Memory B cell (primary cell): ENCODE results near the gene KATNAL1.

Experiments
- ATAC-seq: fragments of 150-1000 bp; cut with Tn5 transposase; 2 replicates; pipeline ENCODE4 v1.10.0; 2021; ENCODE audit warnings: low read depth, mild to moderate bottlenecking, moderate library complexity
- DNase-seq, 2 donors: peaks; one replicate each; pipeline ENCODE4 v3.0.0; 2022; ENCODE audit warnings: low spot score in 2 of 2
- H3K27ac Mint-ChIP-seq: one replicate; pipeline ENCODE4 v1.8.0; 2022; ENCODE audit warnings: mild to moderate bottlenecking, moderate library complexity, mixed read lengths
- H3K27me3 Mint-ChIP-seq: one replicate; pipeline ENCODE4 v1.8.0; 2022; ENCODE audit warnings: mixed read lengths
- H3K36me3 Mint-ChIP-seq: one replicate; pipeline ENCODE4 v1.8.0; 2022; ENCODE audit warnings: mild to moderate bottlenecking, mixed read lengths
- H3K4me1 Mint-ChIP-seq: one replicate; pipeline ENCODE4 v1.8.0; 2022; ENCODE audit warnings: mixed read lengths
- H3K4me3 Mint-ChIP-seq: one replicate; pipeline ENCODE4 v1.8.0; 2022; ENCODE audit warnings: mild to moderate bottlenecking, moderate library complexity, mixed read lengths
- H3K9me3 Mint-ChIP-seq: one replicate; pipeline ENCODE4 v1.8.0; 2022; ENCODE audit warnings: mixed read lengths

Gene KATNAL1

GRCh38 chr13:30319130-30319529 is 11.8 kb upstream of the KATNAL1 start:
- peaks cover 7% of the 10 kb centered on the region for H3K36me3 Mint-ChIP-seq
- peaks cover 17% of the 10 kb centered on the region for H3K4me1 Mint-ChIP-seq
- H3K9me3 Mint-ChIP-seq = no peaks in the 10 kb centered on the region
- H3K4me3 Mint-ChIP-seq = no peak overlapping the region
- no peaks in the 10 kb centered on the region for H3K27me3 Mint-ChIP-seq
- ATAC-seq (no peak), DNase-seq (no peak)
- no peak overlapping the region for H3K27ac Mint-ChIP-seq

- H3K27ac Mint-ChIP-seq = no peak overlapping the region
- no peak for ATAC-seq
- no peak for DNase-seq
- H3K9me3 Mint-ChIP-seq = no peaks in the 10 kb centered on the region
- no peak overlapping the region for H3K4me3 Mint-ChIP-seq
- peaks cover 4% of the 10 kb centered on the region for H3K36me3 Mint-ChIP-seq
- peaks cover 17% of the 10 kb centered on the region for H3K4me1 Mint-ChIP-seq
- no peaks in the 10 kb centered on the region for H3K27me3 Mint-ChIP-seq
Measured at GRCh38 chr13:30318026-30318425, 10.7 kb upstream of the KATNAL1 start.

- H3K27ac Mint-ChIP-seq = no peak overlapping the region
- DNase-seq = no peak
- H3K36me3 Mint-ChIP-seq = peaks cover 2% of the 10 kb centered on the region
- no peaks in the 10 kb centered on the region for H3K27me3 Mint-ChIP-seq
- no peaks in the 10 kb centered on the region for H3K9me3 Mint-ChIP-seq
- peaks cover 13% of the 10 kb centered on the region for H3K4me1 Mint-ChIP-seq
- H3K4me3 Mint-ChIP-seq = no peak overlapping the region
- ATAC-seq = no peak
Measured at GRCh38 chr13:30314562-30314961, 7.2 kb upstream of the KATNAL1 start.

- ATAC-seq = no peak
- DNase-seq = no peak
- no peak overlapping the region for H3K27ac Mint-ChIP-seq
- H3K9me3 Mint-ChIP-seq = no peaks in the 10 kb centered on the region
- H3K36me3 Mint-ChIP-seq = peaks cover 2% of the 10 kb centered on the region
- H3K27me3 Mint-ChIP-seq = no peaks in the 10 kb centered on the region
- H3K4me1 Mint-ChIP-seq = peaks cover 15% of the 10 kb centered on the region
- no peak overlapping the region for H3K4me3 Mint-ChIP-seq
Measured at GRCh38 chr13:30314069-30314468, 6.7 kb upstream of the KATNAL1 start.

GRCh38 chr13:30313311-30313710 is 6.0 kb upstream of the KATNAL1 start:
- no peaks in the 10 kb centered on the region for H3K9me3 Mint-ChIP-seq
- no peak overlapping the region for H3K27ac Mint-ChIP-seq
- no peak for DNase-seq

GRCh38 chr13:30312904-30313303 is 5.6 kb upstream of the KATNAL1 start:
- H3K9me3 Mint-ChIP-seq = no peaks in the 10 kb centered on the region
- no peak for DNase-seq
- no peak overlapping the region for H3K4me3 Mint-ChIP-seq
- H3K27ac Mint-ChIP-seq = no peak overlapping the region
- no peaks in the 10 kb centered on the region for H3K27me3 Mint-ChIP-seq
- peak; percentile 8 for ATAC-seq
- peaks cover 21% of the 10 kb centered on the region for H3K4me1 Mint-ChIP-seq
- peaks cover 2% of the 10 kb centered on the region for H3K36me3 Mint-ChIP-seq

More at GRCh38 chr13:30313311-30313710, 6.0 kb upstream of the KATNAL1 start:
- peak; percentile 73 for ATAC-seq
- Mint-ChIP-seq H3K4me3 (no peak overlapping the region), H3K4me1 (peaks cover 21% of the 10 kb centered on the region), H3K36me3 (peaks cover 2% of the 10 kb centered on the region), H3K27me3 (no peaks in the 10 kb centered on the region)

- Mint-ChIP-seq H3K27ac (no peak overlapping the region), H3K9me3 (no peaks in the 10 kb centered on the region), H3K36me3 (no peaks in the 10 kb centered on the region), H3K4me1 (peaks cover 15% of the 10 kb centered on the region), H3K27me3 (no peaks in the 10 kb centered on the region), H3K4me3 (no peak overlapping the region)
- ATAC-seq (no peak), DNase-seq (no peak)
Measured at GRCh38 chr13:30308548-30308947, 1.2 kb upstream of the KATNAL1 start.

GRCh38 chr13:30307971-30308290 is 580 bp upstream of the KATNAL1 start:
- ATAC-seq = no peak
- Mint-ChIP-seq H3K4me3 (peak overlapping the region; percentile 90), H3K36me3 (no peaks in the 10 kb centered on the region), H3K27ac (peak overlapping the region; percentile 71), H3K9me3 (no peaks in the 10 kb centered on the region), H3K4me1 (peaks cover 16% of the 10 kb centered on the region), H3K27me3 (no peaks in the 10 kb centered on the region)
- no peak for DNase-seq

- Mint-ChIP-seq H3K9me3 (no peaks in the 10 kb centered on the region), H3K4me3 (peak overlapping the region; percentile 90), H3K4me1 (peaks cover 19% of the 10 kb centered on the region), H3K36me3 (no peaks in the 10 kb centered on the region), H3K27me3 (no peaks in the 10 kb centered on the region), H3K27ac (peak overlapping the region; percentile 71)
- DNase-seq (peak in 1 of 2 donors; percentile 89), ATAC-seq (peak; percentile 88)
Measured at GRCh38 chr13:30306762-30307193, 573 bp downstream of the KATNAL1 start.

GRCh38 chr13:30305456-30305970 is 1.8 kb downstream of the KATNAL1 start:
- Mint-ChIP-seq H3K9me3 (no peaks in the 10 kb centered on the region), H3K4me3 (no peak overlapping the region), H3K36me3 (no peaks in the 10 kb centered on the region), H3K27me3 (no peaks in the 10 kb centered on the region), H3K4me1 (peaks cover 19% of the 10 kb centered on the region), H3K27ac (no peak overlapping the region)
- ATAC-seq = no peak
- no peak for DNase-seq

GRCh38 chr13:30303269-30303668 is 4.1 kb downstream of the KATNAL1 start:
- H3K36me3 Mint-ChIP-seq = peaks cover under 1% of the 10 kb centered on the region
- peaks cover 10% of the 10 kb centered on the region for H3K4me1 Mint-ChIP-seq
- H3K4me3 Mint-ChIP-seq = no peak overlapping the region
- no peak overlapping the region for H3K27ac Mint-ChIP-seq
- ATAC-seq (no peak), DNase-seq (no peak)
- no peaks in the 10 kb centered on the region for H3K9me3 Mint-ChIP-seq
- H3K27me3 Mint-ChIP-seq = no peaks in the 10 kb centered on the region

- Mint-ChIP-seq H3K4me3 (no peak overlapping the region), H3K27ac (no peak overlapping the region), H3K9me3 (no peaks in the 10 kb centered on the region), H3K27me3 (no peaks in the 10 kb centered on the region), H3K4me1 (peaks cover 10% of the 10 kb centered on the region), H3K36me3 (peaks cover 2% of the 10 kb centered on the region)
- DNase-seq (no peak), ATAC-seq (no peak)
Measured at GRCh38 chr13:30301827-30302226, 5.5 kb downstream of the KATNAL1 start.

GRCh38 chr13:30300596-30300995 is 6.8 kb downstream of the KATNAL1 start:
- ATAC-seq (no peak), DNase-seq (no peak)
- H3K4me3 Mint-ChIP-seq = no peak overlapping the region
- peaks cover 10% of the 10 kb centered on the region for H3K4me1 Mint-ChIP-seq
- no peak overlapping the region for H3K27ac Mint-ChIP-seq
- H3K36me3 Mint-ChIP-seq = peaks cover 2% of the 10 kb centered on the region
- H3K9me3 Mint-ChIP-seq = no peaks in the 10 kb centered on the region
- H3K27me3 Mint-ChIP-seq = no peaks in the 10 kb centered on the region

- no peaks in the 10 kb centered on the region for H3K9me3 Mint-ChIP-seq
- no peak overlapping the region for H3K4me3 Mint-ChIP-seq
- peaks cover 10% of the 10 kb centered on the region for H3K4me1 Mint-ChIP-seq
- ATAC-seq = no peak
- no peaks in the 10 kb centered on the region for H3K27me3 Mint-ChIP-seq
- H3K27ac Mint-ChIP-seq = no peak overlapping the region
- DNase-seq = no peak
- H3K36me3 Mint-ChIP-seq = peaks cover 4% of the 10 kb centered on the region
Measured at GRCh38 chr13:30299786-30300185, 7.6 kb downstream of the KATNAL1 start.

GRCh38 chr13:30295116-30295515 is 12.2 kb downstream of the KATNAL1 start:
- Mint-ChIP-seq H3K27ac (no peak overlapping the region), H3K4me3 (no peak overlapping the region), H3K9me3 (no peaks in the 10 kb centered on the region), H3K36me3 (peaks cover 7% of the 10 kb centered on the region), H3K27me3 (no peaks in the 10 kb centered on the region), H3K4me1 (peaks cover 14% of the 10 kb centered on the region)
- DNase-seq (no peak), ATAC-seq (no peak)
